Caco-2 (cell line): Measurements from ENCODE around the gene SLIT3. TPM values are rescaled to one million over a fixed set of nuclear protein-coding genes. Genes with fewer than 3 reads are reported as not detected.

Source experiments
- BruUV-seq: library from RNA; stranded (reverse); fragments of 400-500 nt; replicated peaks from 2 replicates; lab custom pipeline; 2021; lab: Mats Ljungman, UMichigan
- CTCF ChIA-PET: fragments of 300-600 bp; sonication (Branson Sonifier 250); formaldehyde crosslinking; loops from one replicate; lab custom pipeline; 2022; ENCODE audit warnings: antibody characterized with exemption; lab: Charles Lee
- POLR2A ChIA-PET: fragments of 300-600 bp; sonication (Branson Sonifier 250); formaldehyde crosslinking; loops from one replicate; lab custom pipeline; 2022; ENCODE audit warnings: antibody characterized with exemption; lab: Charles Lee
- DNase-seq, 2 experiments: peaks; one replicate each; pipeline versions ENCODE4 v3.0.0 to v3.0.0-alpha.2; 2020 to 2022
- H3K27me3 ChIP-seq: replicated peaks from 2 replicates; pipeline ENCODE4 v1.6.0; 2011; ENCODE audit warnings: low read length; ENCODE audit not compliant: control insufficient read depth, insufficient read depth
- H3K36me3 ChIP-seq: 2 replicates; pipeline ENCODE4 v1.5.1; 2011; ENCODE audit warnings: low read length; ENCODE audit not compliant: control insufficient read depth, insufficient read depth
- H3K4me1 ChIP-seq: fragments of 250-450 bp; sonication (Bioruptor Pico); 2 replicates; pipeline ENCODE4 v1.5.1; 2020; ENCODE audit warnings: mild to moderate bottlenecking
- H3K4me3 ChIP-seq: 2 replicates; pipeline ENCODE4 v1.5.1; 2011; ENCODE audit warnings: low read depth, mild to moderate bottlenecking, control low read depth, low read length
- H3K9me3 ChIP-seq: fragments of 250-450 bp; sonication (Bioruptor Pico); 2 replicates; pipeline ENCODE4 v1.5.1; 2020; ENCODE audit warnings: mild to moderate bottlenecking, moderate library complexity
- H3K27ac Mint-ChIP-seq: one replicate; pipeline ENCODE4 v1.8.0; 2022; ENCODE audit warnings: mixed read lengths; ENCODE audit not compliant: unreplicated experiment
- H3K27me3 Mint-ChIP-seq: one replicate; pipeline ENCODE4 v1.8.0; 2022; ENCODE audit warnings: mixed read lengths; ENCODE audit not compliant: insufficient read depth, unreplicated experiment
- H3K36me3 Mint-ChIP-seq: one replicate; pipeline ENCODE4 v1.8.0; 2022; ENCODE audit warnings: mild to moderate bottlenecking, mixed read lengths; ENCODE audit not compliant: insufficient read depth, unreplicated experiment
- H3K4me1 Mint-ChIP-seq: one replicate; pipeline ENCODE4 v1.8.0; 2022; ENCODE audit warnings: low read depth, mixed read lengths; ENCODE audit not compliant: unreplicated experiment
- H3K4me3 Mint-ChIP-seq: one replicate; pipeline ENCODE4 v1.8.0; 2022; ENCODE audit warnings: mild to moderate bottlenecking, moderate library complexity, mixed read lengths; ENCODE audit not compliant: unreplicated experiment
- H3K9me3 Mint-ChIP-seq: one replicate; pipeline ENCODE4 v1.8.0; 2022; ENCODE audit warnings: mixed read lengths; ENCODE audit not compliant: unreplicated experiment
- CTCF ChIP-seq, 2 experiments: fragments of 200-600 bp in 1 of 2; IDR thresholded peaks; 1 replicate in 1 of 2; 2 replicates in 1 of 2; pipeline versions ENCODE4 v1.5.1 to v1.8.0; 2011 to 2022; ENCODE audit warnings: antibody characterized with exemption in 1 of 2, control low read depth in 1 of 2, inconsistent platforms in 1 of 2, low read depth in 1 of 2, low read length in 1 of 2, mild to moderate bottlenecking in 1 of 2, moderate library complexity in 1 of 2; ENCODE audit not compliant: insufficient read depth in 1 of 2, severe bottlenecking in 1 of 2, unreplicated experiment in 1 of 2
- intact Hi-C: fragments of 100-400 bp; cut with micrococcal nuclease; formaldehyde crosslinking; loops from one replicate; pipeline ENCODE4 v1.10.0; 2022; ENCODE audit not compliant: unreplicated experiment
- total RNA-seq: library from RNA; stranded (reverse); gene quantifications from 2 replicates; pipeline ENCODE4 v1.2.3, GENCODE V29; 2022

Gene SLIT3
- total RNA-seq, 1 experiment from 2014 or later, result 2.1 TPM

GRCh38 chr5:169226895-169227294 is 74.0 kb downstream of the SLIT3 start:
- ChIA-PET POLR2A (no interaction called here), CTCF (no interaction called here)
- Mint-ChIP-seq H3K27ac (peak overlapping the region; percentile 69), H3K4me1 (peaks cover 35% of the 10 kb centered on the region), H3K36me3 (peaks cover 10% of the 10 kb centered on the region), H3K27me3 (no peaks in the 10 kb centered on the region), H3K4me3 (no peak overlapping the region), H3K9me3 (no peaks in the 10 kb centered on the region)
- intact Hi-C loops, result no loop called here
- peaks cover 45% of the 10 kb centered on the region for H3K4me1 ChIP-seq
- H3K4me3 ChIP-seq, result no peak overlapping the region
- H3K36me3 ChIP-seq, result no peaks in the 10 kb centered on the region
- no TSS peak for BruUV-seq
- H3K27me3 ChIP-seq, result no peaks in the 10 kb centered on the region
- DNase-seq, result no peak
- no peaks in the 10 kb centered on the region for H3K9me3 ChIP-seq
- TF ChIP-seq CTCF (IDR thresholded peaks at IDR 0.05; ENCODE audit: insufficient read depth in 1 of 2, low read depth in 1 of 2, low read length in 1 of 2, severe bottlenecking in 1 of 2, unreplicated experiment in 1 of 2), result no peak

GRCh38 chr5:169225830-169226356 is 75.0 kb downstream of the SLIT3 start:
- Histone ChIP-seq H3K4me1 (peaks cover 55% of the 10 kb centered on the region), H3K9me3 (no peaks in the 10 kb centered on the region), H3K36me3 (no peaks in the 10 kb centered on the region), H3K4me3 (no peak overlapping the region), H3K27me3 (no peaks in the 10 kb centered on the region)
- Mint-ChIP-seq H3K27me3 (no peaks in the 10 kb centered on the region), H3K4me3 (no peak overlapping the region), H3K4me1 (peaks cover 44% of the 10 kb centered on the region), H3K36me3 (peaks cover 10% of the 10 kb centered on the region), H3K9me3 (no peaks in the 10 kb centered on the region), H3K27ac (peak overlapping the region; percentile 69)
- BruUV-seq, result no TSS peak
- no peak for DNase-seq
- ChIA-PET POLR2A (no interaction called here), CTCF (no interaction called here)
- no peak for TF ChIP-seq CTCF (IDR thresholded peaks at IDR 0.05; ENCODE audit: insufficient read depth in 1 of 2, low read depth in 1 of 2, low read length in 1 of 2, severe bottlenecking in 1 of 2, unreplicated experiment in 1 of 2)
- intact Hi-C loops, result no loop called here

- H3K9me3 Mint-ChIP-seq, result no peaks in the 10 kb centered on the region
- peak overlapping the region; percentile 83 for H3K27ac Mint-ChIP-seq
- TF ChIP-seq CTCF (IDR thresholded peaks at IDR 0.05; ENCODE audit: insufficient read depth in 1 of 2, low read depth in 1 of 2, low read length in 1 of 2, severe bottlenecking in 1 of 2, unreplicated experiment in 1 of 2), result no peak
- H3K9me3 ChIP-seq, result no peaks in the 10 kb centered on the region
- peaks cover 65% of the 10 kb centered on the region for H3K4me1 ChIP-seq
- H3K27me3 Mint-ChIP-seq, result no peaks in the 10 kb centered on the region
- H3K4me1 Mint-ChIP-seq, result peaks cover 56% of the 10 kb centered on the region
- H3K4me3 ChIP-seq, result no peak overlapping the region
- ChIA-PET POLR2A (no interaction called here), CTCF (interaction anchor here (0.6 to 1.5 kb wide), 3 partner anchors 38 to 325 kb away, joined by 3 to 8 read pairs (median 4); no protein-coding TSS in a partner anchor)
- H3K36me3 Mint-ChIP-seq, result peaks cover 10% of the 10 kb centered on the region
- DNase-seq, result peak; percentile 78 to 87
- H3K36me3 ChIP-seq, result no peaks in the 10 kb centered on the region
- BruUV-seq, result no TSS peak
- H3K4me3 Mint-ChIP-seq, result peak overlapping the region; percentile 39
- H3K27me3 ChIP-seq, result no peaks in the 10 kb centered on the region
- intact Hi-C loops, result loop anchor here (1.0 to 2.0 kb wide), 4 partner anchors 50 to 325 kb away; no protein-coding TSS in a partner anchor
Measured at GRCh38 chr5:169223595-169223953, 77.4 kb downstream of the SLIT3 start.
